ENCODE measurements around the gene KRT9. TPM values are rescaled to one million over a fixed set of nuclear protein-coding genes. Genes with fewer than 3 reads are reported as not detected.
A peak's percentile ranks its signal among the peaks of the same experiment; 100 is the strongest.
"Not testable (repeated sequence)": the region's sequence is repeated elsewhere in the genome, so short reads cannot be mapped to it uniquely, and the experiment has no call there.

KRT9 gene
- total RNA-seq, 8 experiments from 2014 or later = 0.11 to 1.5 (median 0.46) TPM; not detected in 1

- Histone ChIP-seq H3K4me1 (replicated peaks in 1 of 2) (peaks cover 3 to 8% of the 10 kb centered on the region in 2 donors), H3K27ac (no peak overlapping the region), H3K4me3 (no peak overlapping the region)
- in situ Hi-C loops (cut with MboI; ENCODE audit: low pct_unique_long_range_greater_than_20kb in 2 of 9, low sequenced_read_pairs in 9 of 9, unreplicated experiment in 9 of 9) = no loop called here
- 20 to 88% (median 65%) methylated on average over 1 to 7 of the region's 12 CpGs; no CpG with 5 or more reads in 4 of the 10 experiments for WGBS, 10 experiments
- ATAC-seq (replicated peaks in 6 of 8) = peak in 3 of 8 experiments; percentile 38 to 72 (median 72)
Measured at GRCh38 chr17:41592601-41593305, 20.9 kb upstream of the KRT9 start.

GRCh38 chr17:41589301-41589700 lies 17.4 kb upstream of the KRT9 start:
- 57 to 59% methylated on average over 2 to 3 of the region's 3 CpGs; no CpG with 5 or more reads in 8 of the 10 experiments for WGBS, 10 experiments
- no peak overlapping the region for H3K4me3 ChIP-seq
- H3K4me1 ChIP-seq (replicated peaks in 1 of 2) = peaks cover 3 to 8% of the 10 kb centered on the region in 2 donors
- no peak overlapping the region for H3K27ac ChIP-seq
- in situ Hi-C loops (cut with MboI; ENCODE audit: low pct_unique_long_range_greater_than_20kb in 2 of 9, low sequenced_read_pairs in 9 of 9, unreplicated experiment in 9 of 9) = no loop called here
- ATAC-seq (replicated peaks in 6 of 8) = no peak

- Histone ChIP-seq H3K4me1 (replicated peaks in 1 of 2) (peaks cover 3 to 8% of the 10 kb centered on the region in 2 donors), H3K27ac (no peak overlapping the region), H3K4me3 (no peak overlapping the region)
- peak in 2 of 8 experiments; percentile 38 to 45 for ATAC-seq (replicated peaks in 6 of 8)
- in situ Hi-C loops (cut with MboI; ENCODE audit: low pct_unique_long_range_greater_than_20kb in 2 of 9, low sequenced_read_pairs in 9 of 9, unreplicated experiment in 9 of 9) = no loop called here
- no CpG with 5 or more reads among the region's 8 CpGs for WGBS, 10 experiments
Measured at GRCh38 chr17:41588126-41588810, 16.4 kb upstream of the KRT9 start.

- 58 to 92% (median 80%) methylated on average over 1 to 5 of the region's 15 CpGs; no CpG with 5 or more reads in 3 of the 10 experiments for WGBS, 10 experiments
- ATAC-seq (replicated peaks in 6 of 8) = no peak
- H3K4me3 ChIP-seq = no peak within 1 kb of the TSS
- H3K27ac ChIP-seq = no peak within 1 kb of the TSS
- no peaks in the 10 kb centered on the region for H3K4me1 ChIP-seq (replicated peaks in 1 of 2)
- in situ Hi-C loops (cut with MboI; ENCODE audit: low pct_unique_long_range_greater_than_20kb in 2 of 9, low sequenced_read_pairs in 9 of 9, unreplicated experiment in 9 of 9) = no loop called here
Measured at GRCh38 chr17:41586863-41587495, 15.1 kb upstream of the KRT9 start, which contains the start of gene KRT14. KRT14 (minus strand) TSS chr17:41586895; CDS start chr17:41586834, 61 bp downstream.

GRCh38 chr17:41585301-41586056 lies 13.6 kb upstream of the KRT9 start:
- WGBS, 10 experiments = 65 to 100% (median 100%) methylated on average over 1 to 2 of the region's 5 CpGs; no CpG with 5 or more reads in 7 of the 10 experiments
- in situ Hi-C loops (cut with MboI; ENCODE audit: low pct_unique_long_range_greater_than_20kb in 2 of 9, low sequenced_read_pairs in 9 of 9, unreplicated experiment in 9 of 9) = no loop called here

GRCh38 chr17:41584331-41584927 lies 12.6 kb upstream of the KRT9 start:
- H3K4me1 ChIP-seq (replicated peaks in 1 of 2); ATAC-seq (replicated peaks in 6 of 8); H3K4me3 ChIP-seq; in situ Hi-C loops (cut with MboI; ENCODE audit: low pct_unique_long_range_greater_than_20kb in 2 of 9, low sequenced_read_pairs in 9 of 9, unreplicated experiment in 9 of 9); H3K27ac ChIP-seq: not testable (repeated sequence)
- WGBS, 10 experiments = 14 to 89% (median 80%) methylated on average over 1 to 7 of the region's 8 CpGs; no CpG with 5 or more reads in 1 of the 10 experiments

More at GRCh38 chr17:41585301-41586056, 13.6 kb upstream of the KRT9 start:
- Histone ChIP-seq H3K27ac (no peak overlapping the region), H3K4me3 (no peak overlapping the region), H3K4me1 (replicated peaks in 1 of 2) (no peaks in the 10 kb centered on the region)
- ATAC-seq (replicated peaks in 6 of 8) = peak in 3 of 8 experiments; percentile 59 to 64 (median 60)

GRCh38 chr17:41583137-41584127 lies 11.6 kb upstream of the KRT9 start:
- in situ Hi-C loops (cut with MboI; ENCODE audit: low pct_unique_long_range_greater_than_20kb in 2 of 9, low sequenced_read_pairs in 9 of 9, unreplicated experiment in 9 of 9) = no loop called here
- WGBS, 10 experiments = 47 to 98% (median 80%) methylated on average over 2 to 14 of the region's 33 CpGs; no CpG with 5 or more reads in 1 of the 10 experiments
- peaks cover 0 to 6% of the 10 kb centered on the region in 2 donors for H3K4me1 ChIP-seq (replicated peaks in 1 of 2)
- H3K27ac ChIP-seq = no peak overlapping the region
- no peak overlapping the region for H3K4me3 ChIP-seq
- ATAC-seq (replicated peaks in 6 of 8) = no peak

GRCh38 chr17:41582061-41582968 lies 10.5 kb upstream of the KRT9 start:
- ATAC-seq (replicated peaks in 6 of 8); H3K27ac ChIP-seq; in situ Hi-C loops (cut with MboI; ENCODE audit: low pct_unique_long_range_greater_than_20kb in 2 of 9, low sequenced_read_pairs in 9 of 9, unreplicated experiment in 9 of 9); H3K4me3 ChIP-seq; H3K4me1 ChIP-seq (replicated peaks in 1 of 2): not testable (repeated sequence)
- 30 to 100% (median 65%) methylated on average over 1 to 2 of the region's 13 CpGs; no CpG with 5 or more reads in 4 of the 10 experiments for WGBS, 10 experiments

GRCh38 chr17:41581366-41582060 lies 9.7 kb upstream of the KRT9 start:
- in situ Hi-C loops (cut with MboI; ENCODE audit: low pct_unique_long_range_greater_than_20kb in 2 of 9, low sequenced_read_pairs in 9 of 9, unreplicated experiment in 9 of 9) = no loop called here
- Histone ChIP-seq H3K27ac (no peak overlapping the region), H3K4me1 (replicated peaks in 1 of 2) (peaks cover 0 to 6% of the 10 kb centered on the region in 2 donors), H3K4me3 (no peak overlapping the region)
- ATAC-seq (replicated peaks in 6 of 8) = no peak
- 40 to 100% (median 94%) methylated on average over 1 to 4 of the region's 4 CpGs; no CpG with 5 or more reads in 6 of the 10 experiments for whole genome bisulfite sequencing, 10 experiments

GRCh38 chr17:41580687-41581365 lies 9.0 kb upstream of the KRT9 start:
- in situ Hi-C loops (cut with MboI; ENCODE audit: low pct_unique_long_range_greater_than_20kb in 2 of 9, low sequenced_read_pairs in 9 of 9, unreplicated experiment in 9 of 9) = no loop called here
- 0 to 83% (median 0%) methylated on average over 1 of the region's 1 CpG; no CpG with 5 or more reads in 7 of the 10 experiments for WGBS, 10 experiments
- peak in 3 of 8 experiments; percentile 20 to 45 (median 37) for ATAC-seq (replicated peaks in 6 of 8)
- no peak overlapping the region for H3K4me3 ChIP-seq
- no peak overlapping the region for H3K27ac ChIP-seq
- peaks cover 0 to 6% of the 10 kb centered on the region in 2 donors for H3K4me1 ChIP-seq (replicated peaks in 1 of 2)

All from motor neuron (in vitro differentiated cells).